HCT116 (cell line): ENCODE data around the gene RPS6KA2. TPM values are rescaled to one million over a fixed set of nuclear protein-coding genes. Genes with fewer than 3 reads are reported as not detected.

Experiments used
- ATAC-seq: fragments of 200-7000 bp; cut with Tn5 transposase; 2 replicates; pipeline ENCODE4 v1.9.1; 2020; ENCODE audit warnings: mild to moderate bottlenecking, moderate library complexity
- BruUV-seq: library from RNA; stranded (reverse); fragments of 400-500 nt; replicated peaks from 2 replicates; lab custom pipeline; 2021; lab: Mats Ljungman, UMichigan
- CTCF ChIA-PET: fragments of 300-600 bp; sonication (Branson Sonifier 250); formaldehyde crosslinking; loops from one replicate; lab custom pipeline; 2021; ENCODE audit warnings: antibody characterized with exemption; lab: Charles Lee
- POLR2A ChIA-PET: fragments of 300-600, 350-600 bp; sonication (Branson Sonifier 250); formaldehyde crosslinking; loops from one replicate; lab custom pipeline; 2021; ENCODE audit warnings: antibody characterized with exemption; lab: Charles Lee
- RAD21 ChIA-PET, 2 experiments: fragments of 300-600 bp; sonication (Branson Sonifier 250); formaldehyde crosslinking; loops; one replicate each; lab custom pipeline; 2023; ENCODE audit warnings: low total read pairs in 2 of 2; ENCODE audit not compliant: uncharacterized antibody in 2 of 2, unreplicated experiment in 2 of 2, low non-redundant PET in 1 of 2; lab: Charles Lee
- DNase-seq: peaks from one replicate; pipeline ENCODE4 v3.0.0-alpha.2; 2010; ENCODE audit warnings: low read depth, low spot score
- H2AFZ ChIP-seq: fragments of 200-600 bp; shearing (Covaris generic), sonication (generic); 2 replicates; pipeline ENCODE4 v1.6.1; 2017; ENCODE audit warnings: low read depth, mixed run types, mixed read lengths, antibody characterized with exemption, low read length; ENCODE audit not compliant: poor library complexity, severe bottlenecking
- H3K27ac ChIP-seq: 2 replicates; pipeline ENCODE4 v1.5.1; 2012; ENCODE audit warnings: low read depth, low read length
- H3K27me3 ChIP-seq: fragments of 200-600 bp; sonication (generic); 2 replicates; pipeline ENCODE4 v1.6.1; 2016; ENCODE audit warnings: mixed run types, low read length, mixed read lengths; ENCODE audit not compliant: insufficient read depth
- H3K36me3 ChIP-seq, 2 experiments: fragments of 200-500 bp in 1 of 2; fragments of 200-600 bp in 1 of 2; sonication (Bioruptor generic) in 1 of 2; sonication (generic) in 1 of 2; 2 replicates each; pipeline versions ENCODE4 v1.5.1 to v1.6.1; 2014 to 2016; ENCODE audit warnings: low read length in 2 of 2, inconsistent platforms in 1 of 2, mixed read lengths in 1 of 2, mixed run types in 1 of 2; ENCODE audit not compliant: insufficient read depth in 2 of 2, control insufficient read depth in 1 of 2
- H3K4me1 ChIP-seq, 2 experiments: fragments of 200-600 bp in 1 of 2; sonication (generic) in 1 of 2; 2 replicates each; pipeline versions ENCODE4 v1.5.1 to v1.6.1; 2012 to 2017; ENCODE audit warnings: low read length in 2 of 2, inconsistent platforms in 1 of 2, mild to moderate bottlenecking in 1 of 2, mixed read lengths in 1 of 2, mixed run types in 1 of 2, moderate library complexity in 1 of 2; ENCODE audit not compliant: insufficient read depth in 2 of 2, control insufficient read depth in 1 of 2
- H3K4me2 ChIP-seq: fragments of 200-600 bp; sonication (generic); 2 replicates; pipeline ENCODE4 v1.6.1; 2017; ENCODE audit warnings: mixed run types, low read length, mixed read lengths
- H3K4me3 ChIP-seq, 2 experiments: fragments of 200-600 bp in 1 of 2; sonication (generic) in 1 of 2; replicated peaks in 1 of 2; 2 replicates each; pipeline ENCODE4 v1.5.1; 2011 to 2016; ENCODE audit warnings: low read length in 2 of 2, control low read depth in 1 of 2, low read depth in 1 of 2, mild to moderate bottlenecking in 1 of 2, mixed read lengths in 1 of 2, mixed run types in 1 of 2
- H3K79me2 ChIP-seq: fragments of 200-600 bp; sonication (generic); 2 replicates; pipeline ENCODE4 v1.6.1; 2017; ENCODE audit warnings: mild to moderate bottlenecking, mixed run types, low read length, moderate library complexity, mixed read lengths; ENCODE audit not compliant: insufficient read depth
- H3K9ac ChIP-seq: fragments of 200-600 bp; sonication (generic); 2 replicates; pipeline ENCODE4 v1.6.1; 2016; ENCODE audit warnings: low read length, mixed read lengths
- H3K9me2 ChIP-seq: fragments of 200-600 bp; sonication (generic), shearing (Covaris generic); 2 replicates; pipeline ENCODE4 v1.6.1; 2017; ENCODE audit warnings: mixed run types, mild to moderate bottlenecking, moderate library complexity; ENCODE audit not compliant: insufficient read depth
- H3K9me3 ChIP-seq, 2 experiments: fragments of 200-500 bp in 1 of 2; fragments of 200-600 bp in 1 of 2; sonication (Bioruptor generic) in 1 of 2; sonication (generic) in 1 of 2; 2 replicates each; pipeline ENCODE4 v1.6.1; 2014 to 2017; ENCODE audit warnings: low read length in 2 of 2, mixed read lengths in 2 of 2, inconsistent platforms in 1 of 2, low read depth in 1 of 2, mild to moderate bottlenecking in 1 of 2, mixed run types in 1 of 2, moderate library complexity in 1 of 2; ENCODE audit not compliant: control insufficient read depth in 1 of 2, insufficient read depth in 1 of 2
- H4K20me1 ChIP-seq: fragments of 200-600 bp; sonication (generic), shearing (Covaris generic); 2 replicates; pipeline ENCODE4 v1.6.1; 2017; ENCODE audit warnings: mixed run types, mild to moderate bottlenecking, moderate library complexity; ENCODE audit not compliant: insufficient read depth
- CBX3 ChIP-seq: IDR thresholded peaks from 2 replicates; pipeline ENCODE4 v1.6.1; 2012; ENCODE audit warnings: low read depth
- CTCF ChIP-seq, 3 experiments: fragments of 200-600 bp in 1 of 3; sonication (generic) in 1 of 3; IDR thresholded peaks in 2 of 3; conservative IDR thresholded peaks in 1 of 3; 2 replicates each; pipeline ENCODE4 v1.5.1; 2012 to 2017; ENCODE audit warnings: low read depth in 2 of 3, low read length in 2 of 3, antibody characterized with exemption in 1 of 3, borderline replicate concordance in 1 of 3, control low read depth in 1 of 3, mild to moderate bottlenecking in 1 of 3, mixed read lengths in 1 of 3, mixed run types in 1 of 3, moderate library complexity in 1 of 3; ENCODE audit not compliant: insufficient read depth in 1 of 3
- RAD21 ChIP-seq: IDR thresholded peaks from 2 replicates; pipeline ENCODE4 v1.6.1; 2012; ENCODE audit warnings: low read depth, mild to moderate bottlenecking
- REST ChIP-seq: IDR thresholded peaks from 2 replicates; pipeline ENCODE4 v1.6.1; 2012; ENCODE audit warnings: low read depth
- SP1 ChIP-seq: IDR thresholded peaks from 2 replicates; pipeline ENCODE4 v1.6.1; 2012; ENCODE audit warnings: low read depth
- TCF7L2 ChIP-seq: IDR thresholded peaks from 2 replicates; pipeline ENCODE4 v1.7.0; 2011; ENCODE audit warnings: borderline replicate concordance, inconsistent platforms; ENCODE audit not compliant: insufficient read depth, insufficient read length; ENCODE audit errors: extremely low read depth
- YY1 ChIP-seq: IDR thresholded peaks from 2 replicates; pipeline ENCODE4 v1.6.1; 2011; ENCODE audit warnings: low read length, low read depth, moderate library complexity, mild to moderate bottlenecking; ENCODE audit not compliant: insufficient replicate concordance; ENCODE audit errors: extremely low read depth
- ZNF274 ChIP-seq: fragments of 200-500 bp; sonication (Bioruptor generic); IDR thresholded peaks from 2 replicates; pipeline ENCODE4 v1.6.1; 2014; ENCODE audit warnings: mild to moderate bottlenecking, low read depth, low read length, inconsistent platforms
- intact Hi-C: fragments of 100-400 bp; cut with micrococcal nuclease; formaldehyde crosslinking; loops from 2 replicates; pipeline ENCODE4 v1.10.0; 2022
- total RNA-seq: library from RNA; stranded (reverse); gene quantifications from one replicate; pipeline ENCODE4 v1.2.1, GENCODE V29; 2021; ENCODE audit not compliant: unreplicated experiment

The RPS6KA2 gene
- total RNA-seq, 1 experiment from 2014 or later: 8.5 TPM

GRCh38 chr6:166463359-166464067 lies 163.5 kb downstream of the RPS6KA2 start:
- Histone ChIP-seq H3K27me3 (no peaks in the 10 kb centered on the region), H3K9me2 (no peaks in the 10 kb centered on the region), H3K4me2 (no peak overlapping the region), H3K36me3 (no peaks in the 10 kb centered on the region), H3K9ac (no peak overlapping the region), H3K9me3 (no peaks in the 10 kb centered on the region), H3K4me3 (no peak overlapping the region), H2AFZ (no peak overlapping the region), H3K4me1 (no peaks in the 10 kb centered on the region), H3K27ac (no peak overlapping the region), H3K79me2 (no peaks in the 10 kb centered on the region), H4K20me1 (no peaks in the 10 kb centered on the region)
- ChIA-PET RAD21 (no interaction called here), POLR2A (no interaction called here), CTCF (no interaction called here)
- no peak for DNase-seq
- intact Hi-C loops: no loop called here
- ATAC-seq: no peak
- BruUV-seq: no TSS peak
- TF ChIP-seq TCF7L2 (no peak), REST (no peak), SP1 (no peak), RAD21 (no peak), ZNF274 (no peak), CTCF (IDR thresholded peaks at IDR 0.05 in 2 of 3, conservative IDR thresholded peaks at IDR 0.05 in 1 of 3; ENCODE audit: borderline replicate concordance in 1 of 3, insufficient read depth in 1 of 3, low read depth in 2 of 3, low read length in 2 of 3) (no peak), YY1 (no peak), CBX3 (no peak)
